Measurements from ENCODE around the gene ACE. TPM values are rescaled to one million over a fixed set of nuclear protein-coding genes. Genes with fewer than 3 reads are reported as not detected.

Gene ACE
- total RNA-seq, 4 donors from 2014 or later = 4.2 to 20.2 (median 12.0) TPM

DNA sequence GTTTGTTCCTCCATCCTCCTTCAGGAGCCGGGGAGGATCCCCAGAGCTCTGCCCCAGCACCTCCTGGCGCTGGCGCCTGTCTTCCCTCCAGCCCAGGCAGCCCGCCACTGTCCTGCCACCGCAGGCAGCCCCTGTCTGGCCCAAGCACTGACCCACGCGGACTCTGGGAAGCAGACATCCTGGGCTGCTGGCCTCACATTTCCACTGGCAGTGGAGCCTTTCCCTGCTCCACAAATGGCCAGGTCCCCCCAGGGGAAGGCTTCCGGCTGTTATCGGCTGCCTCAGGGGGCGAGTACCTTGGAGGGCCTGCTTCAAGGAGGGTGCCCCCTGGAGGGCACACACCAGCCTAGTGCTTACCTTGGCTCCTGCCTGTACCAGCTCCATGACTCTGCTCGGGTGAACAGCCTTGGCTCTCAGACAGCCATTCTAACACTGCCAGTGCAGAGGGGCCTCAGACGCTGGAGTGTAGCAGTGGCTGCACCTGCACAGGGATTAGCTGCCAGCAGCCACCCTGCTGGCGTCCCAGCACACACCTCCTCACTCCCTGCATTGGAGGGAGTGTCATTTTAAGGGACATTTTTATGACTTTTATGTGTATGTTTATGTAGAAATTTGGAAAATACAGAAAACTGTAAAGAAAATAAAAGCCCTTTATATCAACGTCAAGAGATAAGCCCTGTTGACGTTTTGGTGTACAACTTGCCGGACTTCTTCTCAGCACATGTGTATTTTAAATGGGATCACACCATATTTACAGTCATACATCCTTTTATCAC is 21.0 kb downstream of the ACE start:
- no peak for DNase-seq (ENCODE audit: low spot score)
- ATAC-seq (ENCODE audit: low FRiP score) = no peak
- TF ChIP-seq, protein P1, sequence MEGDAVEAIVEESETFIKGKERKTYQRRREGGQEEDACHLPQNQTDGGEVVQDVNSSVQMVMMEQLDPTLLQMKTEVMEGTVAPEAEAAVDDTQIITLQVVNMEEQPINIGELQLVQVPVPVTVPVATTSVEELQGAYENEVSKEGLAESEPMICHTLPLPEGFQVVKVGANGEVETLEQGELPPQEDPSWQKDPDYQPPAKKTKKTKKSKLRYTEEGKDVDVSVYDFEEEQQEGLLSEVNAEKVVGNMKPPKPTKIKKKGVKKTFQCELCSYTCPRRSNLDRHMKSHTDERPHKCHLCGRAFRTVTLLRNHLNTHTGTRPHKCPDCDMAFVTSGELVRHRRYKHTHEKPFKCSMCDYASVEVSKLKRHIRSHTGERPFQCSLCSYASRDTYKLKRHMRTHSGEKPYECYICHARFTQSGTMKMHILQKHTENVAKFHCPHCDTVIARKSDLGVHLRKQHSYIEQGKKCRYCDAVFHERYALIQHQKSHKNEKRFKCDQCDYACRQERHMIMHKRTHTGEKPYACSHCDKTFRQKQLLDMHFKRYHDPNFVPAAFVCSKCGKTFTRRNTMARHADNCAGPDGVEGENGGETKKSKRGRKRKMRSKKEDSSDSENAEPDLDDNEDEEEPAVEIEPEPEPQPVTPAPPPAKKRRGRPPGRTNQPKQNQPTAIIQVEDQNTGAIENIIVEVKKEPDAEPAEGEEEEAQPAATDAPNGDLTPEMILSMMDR (IDR thresholded peaks at IDR 0.05) = no peak

DNA sequence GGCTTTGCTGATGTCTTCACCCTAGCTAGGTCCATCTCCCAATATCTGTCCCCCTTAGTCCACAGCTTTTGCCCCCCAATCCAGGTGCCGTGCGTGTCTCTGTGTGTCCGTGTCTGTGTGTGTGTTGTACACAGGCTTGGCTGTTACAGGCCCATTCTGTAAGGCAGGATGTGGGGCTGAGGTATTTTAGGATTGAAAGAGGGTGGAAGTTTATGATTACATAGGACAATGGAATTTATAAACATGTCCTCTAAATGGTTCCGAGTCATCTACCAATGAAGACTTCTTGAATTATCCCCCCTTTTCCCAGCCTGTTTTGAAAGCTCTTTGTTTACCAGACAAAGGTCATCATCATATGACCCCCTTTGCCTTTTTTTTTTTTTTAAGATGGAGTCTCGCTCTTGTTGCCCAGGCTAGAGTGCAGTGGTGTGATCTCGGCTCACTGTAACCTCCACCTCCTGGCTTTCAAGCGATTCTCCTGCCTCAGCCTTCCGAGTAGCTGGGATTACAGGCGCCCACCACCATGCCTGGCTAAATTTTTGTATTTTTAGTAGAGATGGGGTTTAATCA is 21.9 kb downstream of the ACE start:
- DNase-seq (ENCODE audit: low spot score) (no peak), ATAC-seq (ENCODE audit: low FRiP score) (no peak)
- TF ChIP-seq, protein P1 (IDR thresholded peaks at IDR 0.05) = no peak

DNA sequence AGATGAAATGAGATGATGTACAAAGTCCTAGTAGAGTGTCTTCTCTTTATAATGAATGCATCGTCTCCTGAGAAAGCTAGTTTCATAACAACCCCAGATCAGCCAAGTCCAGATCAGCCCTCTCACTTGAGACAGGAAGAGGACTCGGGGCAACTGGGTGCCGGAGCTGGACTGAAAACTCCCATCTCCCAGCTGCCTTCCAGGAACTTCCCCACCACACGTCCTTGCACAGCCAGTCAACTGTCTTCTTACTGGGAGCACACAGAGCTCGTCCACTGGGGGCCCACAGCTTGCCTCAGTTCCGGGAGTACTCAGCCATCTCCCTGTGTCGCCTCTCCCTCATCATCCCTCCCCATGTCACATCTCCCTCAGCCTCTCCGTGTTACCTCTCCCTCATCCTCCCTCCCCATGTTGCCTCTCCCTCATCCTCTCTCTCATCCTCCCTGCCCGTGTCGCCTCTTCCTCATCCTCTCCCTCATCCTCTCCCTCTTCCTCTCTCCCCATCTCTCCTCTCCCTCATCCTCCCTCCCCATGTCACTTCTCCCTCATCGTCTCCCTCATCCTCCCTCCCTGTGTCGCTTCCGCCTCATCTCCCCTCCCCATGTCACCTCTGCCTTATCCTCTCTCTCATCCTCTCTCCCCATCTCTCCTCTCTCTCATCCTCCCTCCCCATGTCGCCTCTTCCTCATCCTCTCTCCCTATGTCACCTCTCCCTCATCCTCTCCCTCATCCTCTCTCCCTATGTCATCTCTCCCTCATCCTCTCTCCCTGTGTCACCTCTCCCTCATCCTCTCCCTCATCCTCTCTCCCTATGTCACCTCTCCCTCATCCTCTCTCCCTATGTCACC is 23.9 kb downstream of the ACE start:
- ATAC-seq (ENCODE audit: low FRiP score) (no peak), DNase-seq (ENCODE audit: low spot score) (no peak)
- TF ChIP-seq, protein P1 (IDR thresholded peaks at IDR 0.05) = no peak

DNA sequence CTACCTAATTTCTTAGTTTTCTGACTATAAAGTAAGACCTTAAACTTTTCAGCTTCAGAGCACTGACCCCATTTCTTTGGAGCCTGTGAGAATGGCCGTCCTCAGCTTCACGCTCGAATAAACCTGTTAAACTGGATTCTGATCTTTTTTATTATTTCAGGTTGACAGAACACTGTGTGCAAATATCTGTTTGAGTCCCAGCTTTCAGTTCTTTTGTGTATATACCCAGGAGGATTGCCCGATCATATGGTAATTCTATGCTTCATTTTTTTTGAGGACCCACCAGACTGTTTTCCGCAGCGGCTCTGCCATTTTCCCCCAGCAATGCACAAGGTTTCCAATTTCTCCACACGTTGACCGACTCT is 26.5 kb downstream of the ACE start:
- no peak for ATAC-seq (ENCODE audit: low FRiP score)
- TF ChIP-seq, protein P1 (IDR thresholded peaks at IDR 0.05) = no peak

DNA sequence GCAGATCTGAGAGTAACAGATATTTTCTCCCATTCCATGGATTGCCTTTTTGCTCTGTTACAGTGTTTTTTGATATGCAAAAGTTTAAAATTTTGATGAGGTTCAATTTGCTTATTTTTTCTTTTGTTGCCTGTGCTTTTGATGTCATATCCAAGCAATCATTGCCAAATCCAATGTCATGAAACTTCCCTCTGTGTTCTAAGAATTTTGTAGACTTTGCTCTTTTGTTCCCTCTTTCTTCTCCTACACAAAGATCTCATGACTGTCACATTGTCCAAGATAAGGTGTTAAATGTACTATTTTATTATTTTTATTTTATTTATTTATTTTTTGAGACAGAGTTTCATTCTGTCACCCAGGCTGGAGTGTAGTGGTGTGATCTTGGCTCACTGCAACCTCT is 27.4 kb downstream of the ACE start:
- TF ChIP-seq, protein P1 (IDR thresholded peaks at IDR 0.05) = no peak
- DNase-seq (ENCODE audit: low spot score) (no peak), ATAC-seq (ENCODE audit: low FRiP score) (no peak)

More for the DNA sequence above, 26.5 kb downstream of the ACE start:
- DNase-seq (ENCODE audit: low spot score) = no peak

DNA sequence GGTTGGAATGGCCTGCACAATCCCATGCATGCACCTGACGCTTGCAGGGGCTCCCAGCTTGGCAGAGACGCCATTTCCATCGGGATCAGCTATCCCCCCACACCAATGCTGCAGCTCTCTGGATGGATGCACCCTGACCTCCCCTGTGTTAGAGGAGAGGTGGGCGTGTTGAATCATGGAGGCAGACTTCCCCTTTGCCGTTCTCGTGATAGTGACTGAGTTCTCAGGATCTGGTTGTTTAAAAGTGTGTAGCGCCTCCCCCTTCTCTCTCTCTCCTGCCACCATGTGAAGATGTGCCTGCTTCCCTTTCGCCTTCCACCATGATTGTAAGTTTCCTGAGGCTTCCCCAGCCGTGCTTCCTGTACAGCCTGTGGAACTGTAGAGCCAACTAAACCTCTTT is 28.5 kb downstream of the ACE start:
- no peak for DNase-seq (ENCODE audit: low spot score)
- TF ChIP-seq, protein P1 (IDR thresholded peaks at IDR 0.05) = no peak
- no peak for ATAC-seq (ENCODE audit: low FRiP score)

Measured in omental fat pad (tissue), 4 donors.